GM18526 (cell line): Measurements from ENCODE around the gene THAP4.

ENCODE experiments used
- POLR2A ChIP-seq: IDR thresholded peaks from 3 replicates; pipeline ENCODE4 v1.6.1; 2011; ENCODE audit not compliant: insufficient read length; ENCODE audit errors: extremely low read depth

The THAP4 gene, protein sequence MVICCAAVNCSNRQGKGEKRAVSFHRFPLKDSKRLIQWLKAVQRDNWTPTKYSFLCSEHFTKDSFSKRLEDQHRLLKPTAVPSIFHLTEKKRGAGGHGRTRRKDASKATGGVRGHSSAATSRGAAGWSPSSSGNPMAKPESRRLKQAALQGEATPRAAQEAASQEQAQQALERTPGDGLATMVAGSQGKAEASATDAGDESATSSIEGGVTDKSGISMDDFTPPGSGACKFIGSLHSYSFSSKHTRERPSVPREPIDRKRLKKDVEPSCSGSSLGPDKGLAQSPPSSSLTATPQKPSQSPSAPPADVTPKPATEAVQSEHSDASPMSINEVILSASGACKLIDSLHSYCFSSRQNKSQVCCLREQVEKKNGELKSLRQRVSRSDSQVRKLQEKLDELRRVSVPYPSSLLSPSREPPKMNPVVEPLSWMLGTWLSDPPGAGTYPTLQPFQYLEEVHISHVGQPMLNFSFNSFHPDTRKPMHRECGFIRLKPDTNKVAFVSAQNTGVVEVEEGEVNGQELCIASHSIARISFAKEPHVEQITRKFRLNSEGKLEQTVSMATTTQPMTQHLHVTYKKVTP

GRCh38 chr2:241637018-241637794, at the start of gene THAP4, which contains the start of gene ATG4B:
TSS of gene THAP4 (minus strand) at chr2:241637158. CDS start at chr2:241637017, 141 bp downstream.
TSS of gene ATG4B (plus strand) at chr2:241637693. CDS start at chr2:241637715, 22 bp downstream.
- TF ChIP-seq POLR2A = peak; percentile 80

- TF ChIP-seq POLR2A = no peak
These were observed 49.3 kb upstream of the THAP4 start for GRCh38 chr2:241686324-241686649.

DNA sequence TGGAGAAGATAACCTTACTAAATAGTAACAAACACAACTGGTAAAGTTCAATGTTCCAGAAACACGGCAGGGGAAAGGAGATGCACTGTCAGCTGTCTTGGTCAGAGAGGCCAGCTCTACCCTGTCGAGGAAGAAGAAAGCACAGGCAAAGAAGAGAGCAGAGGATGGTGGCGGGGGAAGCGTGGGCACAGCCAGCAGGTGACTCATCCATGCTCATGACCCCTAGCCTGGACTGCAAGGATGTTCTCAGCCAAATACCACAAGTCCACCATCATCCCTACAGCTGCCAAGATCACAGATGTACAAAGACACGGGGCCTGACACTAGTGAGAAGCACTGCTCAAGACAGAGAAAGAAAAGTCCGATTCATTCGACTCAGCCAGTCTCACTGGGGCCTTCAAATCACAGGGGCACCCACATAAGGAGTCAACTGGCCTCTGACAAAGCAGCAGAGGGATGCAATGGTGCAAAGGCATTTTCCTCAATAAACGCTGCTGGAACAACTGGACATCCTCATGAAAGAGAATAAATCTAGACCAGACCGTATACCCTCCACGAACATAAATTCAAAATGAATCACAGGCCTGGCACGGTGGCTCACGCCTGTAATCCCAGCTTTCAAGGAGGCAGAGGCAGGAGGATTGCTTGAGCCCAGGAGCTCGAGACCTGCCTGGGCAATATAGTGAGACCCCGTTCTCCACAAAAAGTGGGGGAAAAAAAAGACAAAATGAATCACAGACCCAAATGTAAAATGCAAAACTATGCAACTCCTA, 44.1 kb upstream of the THAP4 start:
- no peak for TF ChIP-seq POLR2A

- no peak for TF ChIP-seq POLR2A
These were observed 43.1 kb upstream of the THAP4 start for GRCh38 chr2:241680044-241680443.

- no peak for TF ChIP-seq POLR2A
These were observed 42.0 kb upstream of the THAP4 start for GRCh38 chr2:241678784-241679540.

DNA sequence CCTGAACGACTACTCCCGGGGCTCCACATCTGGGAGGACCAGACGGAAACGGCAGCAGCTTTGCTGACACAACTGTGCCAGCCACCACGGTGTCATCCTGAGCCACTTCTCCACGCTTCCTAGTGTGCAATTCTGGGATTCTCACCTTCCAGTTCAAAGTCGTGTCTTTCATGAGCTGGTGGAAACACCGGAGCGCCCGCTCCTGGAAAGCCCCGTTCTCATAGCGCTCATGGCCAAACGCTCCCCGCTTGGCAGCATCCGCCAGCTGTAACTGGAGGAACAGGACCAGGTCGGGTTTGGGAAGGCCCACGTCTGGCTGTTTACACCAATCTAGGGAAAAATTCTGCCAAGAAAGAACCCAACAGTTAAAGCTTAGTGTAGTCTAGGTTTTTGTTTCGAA, 41.3 kb upstream of the THAP4 start:
- TF ChIP-seq POLR2A = no peak

DNA sequence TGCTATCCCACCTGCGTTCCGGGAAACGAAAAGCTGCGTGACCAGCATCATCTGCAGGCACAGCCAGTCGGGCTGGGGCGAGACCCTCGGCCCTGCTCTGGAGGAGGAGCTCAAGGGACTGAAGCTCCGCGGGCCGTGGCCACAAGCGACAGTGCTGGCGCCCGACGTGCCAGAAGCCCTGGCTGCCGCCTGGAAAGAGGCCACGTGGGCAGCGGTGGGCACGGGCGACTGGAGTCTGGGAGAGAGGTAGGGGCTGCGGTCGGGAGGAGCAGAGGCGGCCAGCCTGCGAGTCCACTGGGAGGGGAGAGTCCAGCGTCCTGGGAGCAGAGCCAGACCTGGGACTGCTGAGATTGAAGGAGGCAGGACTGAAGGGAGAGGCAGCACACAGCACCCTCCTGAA, 40.4 kb upstream of the THAP4 start:
- no peak for TF ChIP-seq POLR2A

DNA sequence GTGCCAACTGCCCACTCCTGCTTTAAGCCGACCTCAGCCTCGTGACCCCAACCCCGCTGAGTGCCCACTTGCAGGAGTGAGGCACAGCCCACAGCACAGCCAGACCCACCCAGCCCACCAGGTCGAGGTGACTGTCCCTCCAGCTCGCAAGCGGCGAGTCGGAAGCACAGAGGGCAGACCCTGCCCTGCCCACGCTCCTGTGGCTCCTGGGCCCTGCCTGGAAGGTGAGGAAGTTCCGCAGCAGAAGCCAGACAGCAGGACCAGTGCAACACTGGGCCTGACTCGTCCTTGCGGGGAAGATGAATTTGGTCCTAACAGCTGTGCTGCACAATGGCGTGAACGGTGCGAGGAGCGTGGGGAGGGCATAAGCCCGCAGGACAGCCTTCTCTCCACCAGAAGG, 39.7 kb upstream of the THAP4 start:
- TF ChIP-seq POLR2A = no peak

DNA sequence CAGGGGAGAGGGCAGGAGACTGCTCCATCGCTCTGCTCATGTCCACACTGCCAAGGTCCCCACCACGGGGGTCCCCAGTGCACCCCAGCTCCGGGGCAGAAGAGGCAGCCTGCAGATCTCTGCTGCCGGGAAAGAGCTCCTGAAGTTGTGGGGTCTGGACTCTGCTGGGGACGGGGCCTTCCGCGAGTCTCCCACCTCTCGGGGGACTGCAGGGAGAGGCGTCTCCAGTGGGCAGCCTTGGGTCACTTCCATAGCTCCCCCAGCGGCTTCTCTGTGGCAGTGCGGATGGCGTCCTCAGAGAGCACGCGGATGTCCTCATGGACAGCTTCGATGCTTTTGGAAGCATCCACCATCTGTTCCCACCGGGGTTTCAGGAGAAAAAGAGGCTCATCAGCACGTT, 38.9 kb upstream of the THAP4 start:
- no peak for TF ChIP-seq POLR2A

DNA sequence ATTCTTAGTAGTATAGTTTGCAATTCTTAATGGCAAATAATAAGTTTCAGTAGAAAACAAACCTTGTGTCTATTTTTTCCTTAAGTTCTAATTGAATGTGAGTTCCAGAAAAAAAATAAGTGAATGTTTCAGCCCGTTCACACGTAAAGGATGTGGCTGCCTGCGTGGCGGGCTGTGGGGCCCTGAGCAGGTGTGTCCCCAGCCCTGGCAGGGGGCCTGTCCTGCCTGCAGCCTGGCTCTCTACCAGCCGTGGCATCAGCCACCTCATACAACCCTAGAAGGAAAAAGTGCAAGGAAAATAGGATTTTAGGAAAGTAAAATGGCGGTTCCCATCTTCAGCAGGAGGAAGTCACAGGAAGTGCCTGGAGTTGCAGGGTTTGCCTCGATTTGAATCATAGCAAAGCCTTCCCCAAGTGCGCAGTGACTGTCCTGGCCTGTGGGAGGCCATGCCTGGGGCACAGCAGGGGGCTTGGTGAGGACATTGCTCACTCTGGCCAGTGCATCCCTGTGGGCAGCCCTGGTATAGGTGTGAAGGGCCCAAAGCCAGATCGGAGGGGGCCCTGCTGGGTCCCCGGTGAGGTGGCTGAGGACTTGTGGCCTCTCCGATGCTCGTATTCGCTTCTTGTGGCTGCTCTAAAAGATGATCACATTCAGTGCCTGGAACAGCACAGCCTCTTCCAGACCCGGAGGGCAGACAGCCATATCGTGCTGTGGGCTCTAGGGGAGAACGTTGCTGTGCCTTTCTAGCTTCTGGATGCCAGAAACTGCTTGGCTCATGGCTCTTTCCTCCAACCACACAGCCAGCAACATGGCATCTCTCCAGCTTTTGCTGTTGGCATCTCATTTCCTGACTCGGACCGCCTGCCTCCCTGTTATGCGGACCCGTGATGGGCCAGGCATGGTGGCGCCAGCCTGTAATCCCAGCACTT, 37.1 kb upstream of the THAP4 start:
- TF ChIP-seq POLR2A = no peak

DNA sequence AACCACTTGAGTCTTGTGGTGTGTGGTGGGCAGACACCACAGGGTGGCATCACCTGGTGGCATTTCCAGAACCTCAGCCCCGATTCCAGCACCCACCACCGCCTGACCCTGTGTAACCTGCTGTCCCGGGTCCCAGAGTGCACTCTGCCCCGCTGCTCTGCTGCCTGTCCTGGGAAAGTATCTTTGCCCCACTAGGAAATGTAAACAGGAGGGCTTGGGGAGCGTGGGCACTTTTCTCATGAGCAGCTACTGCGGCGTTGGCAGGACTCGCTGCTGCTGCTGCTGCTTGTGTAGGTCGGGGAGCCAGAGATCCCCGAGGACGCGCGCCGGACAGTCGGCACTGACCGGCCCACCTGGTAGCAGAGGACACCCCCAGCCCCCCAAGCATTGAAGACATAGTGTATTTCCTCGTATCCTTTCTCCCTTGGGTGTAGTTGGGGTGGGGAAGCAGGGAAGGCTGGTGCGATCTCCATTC, 36.3 kb upstream of the THAP4 start:
- no peak for TF ChIP-seq POLR2A

DNA sequence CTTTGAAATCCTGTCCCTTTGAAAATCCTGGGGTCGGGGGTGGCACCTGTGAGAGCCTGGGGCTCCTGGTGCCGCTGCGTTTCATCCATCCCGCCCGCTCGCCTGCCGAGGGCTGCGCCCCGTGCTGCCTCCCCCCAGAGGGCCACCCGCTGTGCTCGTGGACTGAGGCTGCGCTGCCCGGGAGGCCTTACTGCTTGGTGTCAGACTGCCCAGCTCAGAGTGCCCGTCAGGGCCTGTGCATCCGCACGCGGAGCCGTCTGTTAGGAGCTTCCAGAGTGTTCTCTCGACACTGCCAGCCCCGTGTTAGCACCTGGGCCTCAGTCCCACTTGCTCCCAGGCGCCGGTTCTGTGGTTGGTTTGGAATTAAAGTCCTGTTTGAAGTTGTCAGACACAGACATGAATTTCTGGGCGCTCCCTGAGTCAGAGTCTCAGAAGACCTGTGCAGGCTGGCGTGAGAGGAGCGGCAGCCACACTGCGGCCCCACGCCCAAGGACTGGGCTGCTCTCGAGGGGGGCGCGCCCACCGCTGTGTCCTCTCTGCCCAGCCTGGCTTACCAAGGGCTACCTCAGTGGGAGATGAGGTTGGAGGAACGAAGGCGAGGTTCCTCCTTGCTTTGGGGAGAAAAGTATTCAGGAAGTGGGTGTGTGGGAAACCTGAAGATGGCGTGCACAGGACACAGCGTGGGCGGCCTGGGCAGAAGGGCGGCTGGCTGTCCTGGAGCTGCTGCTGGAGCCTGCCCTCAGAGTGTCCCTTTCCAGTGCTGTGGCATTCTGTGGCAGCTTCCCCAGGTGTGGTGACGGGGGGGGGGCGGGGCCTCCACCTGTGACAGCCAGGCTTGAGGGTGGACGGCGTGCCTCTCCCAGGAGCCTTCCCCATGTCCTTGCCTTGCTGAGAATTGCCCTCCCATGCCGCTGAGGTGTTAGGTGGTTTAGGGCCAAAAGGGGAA, 35.6 kb upstream of the THAP4 start:
- no peak for TF ChIP-seq POLR2A
